Stimulated activated CD8-positive, alpha-beta memory T cell treated with anti-CD3 and anti-CD28 coated beads, Interleukin-2, amount 100 ng/mL, for 48 hours (primary cell): ENCODE data around the gene ROCK2.
"Not testable (repeated sequence)": the region's sequence is repeated elsewhere in the genome, so short reads cannot be mapped to it uniquely, and the experiment has no call there.

ENCODE experiments used
- DNase-seq, 2 donors: peaks; one replicate each; pipeline ENCODE4 v3.0.0-alpha.2; 2020; ENCODE audit warnings: low read depth in 2 of 2

ROCK2 gene

GRCh38 chr2:11340717-11341116, 3.7 kb downstream of the ROCK2 start:
- DNase-seq: no peak

GRCh38 chr2:11339508-11340083, 4.8 kb downstream of the ROCK2 start:
- no peak for DNase-seq

- DNase-seq: no peak
These were observed 5.9 kb downstream of the ROCK2 start for GRCh38 chr2:11338580-11338979.

- DNase-seq: no peak
These were observed 6.5 kb downstream of the ROCK2 start for GRCh38 chr2:11337909-11338308.

- no peak for DNase-seq
These were observed 8.2 kb downstream of the ROCK2 start for GRCh38 chr2:11336189-11336588.

GRCh38 chr2:11333427-11334183, 10.8 kb downstream of the ROCK2 start:
- DNase-seq: no peak

- DNase-seq: no peak
These were observed 11.8 kb downstream of the ROCK2 start for GRCh38 chr2:11332596-11332995.

GRCh38 chr2:11330457-11331142, 13.8 kb downstream of the ROCK2 start:
- no peak for DNase-seq

- no peak for DNase-seq
These were observed 14.7 kb downstream of the ROCK2 start for GRCh38 chr2:11329776-11330175.

- not testable (repeated sequence) for DNase-seq
These were observed 15.9 kb downstream of the ROCK2 start for GRCh38 chr2:11328522-11328921.

GRCh38 chr2:11327871-11328270, 16.6 kb downstream of the ROCK2 start:
- DNase-seq: no peak

- DNase-seq: no peak
These were observed 17.7 kb downstream of the ROCK2 start for GRCh38 chr2:11326677-11327211.

GRCh38 chr2:11325961-11326676, 18.3 kb downstream of the ROCK2 start:
- no peak for DNase-seq

- DNase-seq: no peak
These were observed 22.6 kb downstream of the ROCK2 start for GRCh38 chr2:11321847-11322246.

- no peak for DNase-seq
These were observed 23.5 kb downstream of the ROCK2 start for GRCh38 chr2:11320698-11321492.

- no peak for DNase-seq
These were observed 24.5 kb downstream of the ROCK2 start for GRCh38 chr2:11319939-11320338.

- no peak for DNase-seq
These were observed 29.2 kb downstream of the ROCK2 start for GRCh38 chr2:11315074-11315705.

- no peak for DNase-seq
These were observed 29.9 kb downstream of the ROCK2 start for GRCh38 chr2:11314487-11314886.

- no peak for DNase-seq
These were observed 31.5 kb downstream of the ROCK2 start for GRCh38 chr2:11312770-11313471.

GRCh38 chr2:11311543-11311942, 32.9 kb downstream of the ROCK2 start:
- DNase-seq: no peak
